Heart left ventricle (tissue), 16 donors: ENCODE measurements around the gene TMEM147. TPM values are rescaled to one million over a fixed set of nuclear protein-coding genes. Genes with fewer than 3 reads are reported as not detected.

ENCODE experiments used
- ATAC-seq, 4 donors: fragments of 200-7000 bp; cut with Tn5 transposase; one replicate each; pipeline ENCODE4 v1.9.1; 2020 to 2022; ENCODE audit warnings: moderate library complexity in 4 of 4, mild to moderate bottlenecking in 3 of 4, moderate number of reproducible peaks in 1 of 4
- DNase-seq, 5 donors: peaks; one replicate each; pipeline ENCODE4 v3.0.0-alpha.2; 2020
- H3K27ac ChIP-seq, 12 donors: fragments of 200-600 bp; sonication (generic) in 4 of 12; one replicate each; pipeline versions ENCODE4 v1.5.0 to v1.8.0; 2016 to 2022; ENCODE audit warnings: mild to moderate bottlenecking in 2 of 12
- H3K27me3 ChIP-seq, 9 donors: fragments of 200-600 bp; sonication (generic) in 2 of 9; one replicate each; pipeline versions ENCODE4 v1.5.1 to v1.8.0; 2016 to 2022; ENCODE audit warnings: mild to moderate bottlenecking in 3 of 9
- H3K36me3 ChIP-seq, 9 donors: fragments of 200-600 bp; sonication (generic) in 2 of 9; one replicate each; pipeline versions ENCODE4 v1.5.0 to v1.8.0; 2018 to 2022; ENCODE audit warnings: mild to moderate bottlenecking in 2 of 9
- H3K4me1 ChIP-seq, 12 donors: fragments of 200-600 bp; sonication (generic) in 4 of 12; one replicate each; pipeline versions ENCODE4 v1.5.0 to v1.8.0; 2016 to 2022; ENCODE audit warnings: mild to moderate bottlenecking in 3 of 12
- H3K4me3 ChIP-seq, 12 donors: fragments of 200-600 bp; sonication (generic) in 4 of 12; one replicate each; pipeline versions ENCODE4 v1.5.0 to v1.8.0; 2017 to 2022; ENCODE audit warnings: mild to moderate bottlenecking in 9 of 12, moderate library complexity in 4 of 12
- H3K9me3 ChIP-seq, 12 donors: fragments of 200-600 bp; sonication (generic) in 4 of 12; one replicate each; pipeline versions ENCODE4 v1.5.0 to v1.8.0; 2016 to 2022; ENCODE audit warnings: mild to moderate bottlenecking in 1 of 12
- CTCF ChIP-seq, 12 donors: fragments of 200-600 bp; sonication (generic) in 4 of 12; IDR thresholded peaks; one replicate each; pipeline versions ENCODE4 v1.5.0 to v1.8.0; 2018 to 2022; ENCODE audit warnings: antibody characterized with exemption in 12 of 12, mild to moderate bottlenecking in 5 of 12
- POLR2A ChIP-seq, 2 donors: fragments of 450-650 bp; IDR thresholded peaks; one replicate each; pipeline ENCODE4 v1.6.1; 2017; ENCODE audit warnings: antibody characterized with exemption in 2 of 2, mild to moderate bottlenecking in 2 of 2, moderate library complexity in 2 of 2
- WGBS, 4 donors: extraction: QIAGEN DNeasy Blood & Tissue Kit in 2 of 4; methylation state at CpG; one replicate each; pipeline versions ENCODE4 v1.1.5 to v1.1.7; 2013 to 2018; 5-methylcytosine and 5-hydroxymethylcytosine counted together
- intact Hi-C, 10 donors: fragments of 100-400 bp; cut with DNase I; formaldehyde crosslinking; loops; one replicate each; pipeline versions ENCODE4 v1.11.1 to v1.14.2; 2022
- polyA plus RNA-seq, 2 donors: library from polyadenylated mRNA; stranded (reverse); fragments of 200-250 nt; gene quantifications; one replicate each; pipeline ENCODE4 v1.2.3, GENCODE V29; 2013
- total RNA-seq, 9 donors: library from RNA; depleted of rRNA in 2 of 9; stranded (reverse); fragments of >200 nt in 2 of 9; fragmentation: NEBNext Ultra II Directional in 3 of 9; extraction: Animal tissue kit (Norgen Biotek cat#: 25700) in 3 of 9; gene quantifications; one replicate each; pipeline versions ENCODE4 v1.1.0 to v1.2.4, GENCODE V29; 2016 to 2023
- donor health status: ischemic (EF 13 %, LVEDD 7.1; RV severe dilation, severe dysfunction).
- donor health status: healthy with polysubstance abuse.
- donor health status: DM: no; HTN: yes; CAD: no.
- donor health status: DM: no; HTN: no; CAD: no.
- donor health status: ischemic (EF 25% LVEDD 6.9; RV normal size, moderate dysfunction).
- donor health status: ischemic (EF 25% LVEDD 5.7; RV mildly dilated, moderate dysfunction).
- donor health status: healthy.
- donor health status: DM: yes; HTN: yes; CAD: no.
- donor health status: ischemic (EF 35%, LVEDD 5.7; RV mildly dilated, moderate dysfunction).
- donor health status: nonischemic (EF 11% LVEDD 7.7; RV severe dilation, severe dysfunction).
- donor health status: DM: yes; HTN: yes; CAD: no.
- donor health status: PGD.
- donor health status: ischemic (EF 29% LVEDD 5.4; RV normal size, mild dysfunction).
- donor health status: nonischemic (EF 23%, LVEDD 6.1; RV moderate dilation, normal function).

Gene TMEM147
- total and polyA plus RNA-seq, 11 donors, result 68.9 to 191 (median 96.0) TPM

DNA sequence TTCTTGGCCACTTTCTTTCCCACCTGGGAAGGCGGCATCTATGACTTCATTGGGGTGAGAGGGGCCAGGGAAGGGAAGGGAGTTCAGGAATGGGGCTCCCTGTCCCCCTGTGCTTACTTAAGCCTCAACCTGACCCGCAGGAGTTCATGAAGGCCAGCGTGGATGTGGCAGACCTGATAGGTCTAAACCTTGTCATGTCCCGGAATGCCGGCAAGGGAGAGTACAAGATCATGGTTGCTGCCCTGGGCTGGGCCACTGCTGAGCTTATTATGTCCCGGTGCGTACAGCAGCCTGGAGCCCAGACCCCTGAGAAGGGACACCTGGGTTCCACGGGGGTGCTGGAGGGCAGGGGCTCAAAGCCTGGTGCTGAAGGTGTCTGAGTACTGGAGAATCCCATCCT lies 1.1 kb downstream of the TMEM147 start:
- TF ChIP-seq POLR2A (IDR thresholded peaks at IDR 0.05) (no peak), CTCF (IDR thresholded peaks at IDR 0.05) (no peak)
- Histone ChIP-seq H3K36me3 (peaks cover 0 to 12% (median 0%) of the 10 kb centered on the region in 9 donors), H3K9me3 (no peaks in the 10 kb centered on the region), H3K4me3 (peak overlapping the region in 10 of 12 donors; percentile 63 to 98 (median 88)), H3K27ac (peak overlapping the region in 1 of 12 donors; percentile 87), H3K27me3 (no peaks in the 10 kb centered on the region), H3K4me1 (peaks cover 4 to 30% (median 17%) of the 10 kb centered on the region in 12 donors)
- ATAC-seq (no peak), DNase-seq (no peak)
- intact Hi-C loops, result loop anchor here in 7 of 10 donors (5.0 to 10.0 kb wide), 4 partner anchors 66 to 171 kb away; partner anchors contain the start of genes KMT2B (in 4 of the 7) and HAUS5 (in 3 of the 7)
- WGBS, 4 donors, result 86 to 88% (median 88%) methylated on average over 8 of the region's 8 CpGs

DNA sequence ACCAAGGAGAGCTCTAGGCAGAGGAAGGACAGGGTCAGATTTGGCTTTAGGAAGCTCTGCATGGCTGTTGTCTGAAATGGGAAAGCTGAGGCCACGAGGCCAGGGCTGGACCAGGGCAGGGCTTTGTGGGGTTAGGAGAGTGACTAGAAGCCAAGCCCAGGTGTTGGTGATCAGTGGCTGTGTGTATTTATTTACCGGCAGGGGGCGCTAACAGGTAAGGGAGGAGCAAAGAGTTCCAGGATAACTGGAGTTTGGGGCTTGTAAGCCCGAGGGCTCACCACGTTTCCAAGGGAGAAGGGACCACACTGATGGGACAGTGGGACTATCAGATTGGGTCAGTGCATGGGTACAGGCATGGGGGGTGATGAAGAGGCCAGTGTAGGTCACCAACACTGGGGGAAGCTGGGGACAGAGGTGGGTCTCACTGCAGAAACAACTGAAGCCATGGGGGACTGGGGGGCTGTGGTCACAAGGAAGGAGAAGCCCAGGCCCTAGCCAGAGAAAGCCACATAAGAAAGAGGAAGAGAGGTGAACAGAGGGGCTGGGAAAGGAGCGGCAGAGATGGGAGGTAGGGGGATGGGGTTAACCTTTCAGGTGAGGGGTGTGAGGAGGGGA lies 3.9 kb downstream of the TMEM147 start:
- TF ChIP-seq POLR2A (IDR thresholded peaks at IDR 0.05) (no peak), CTCF (IDR thresholded peaks at IDR 0.05) (peak; percentile 56 to 85 (median 72))
- ATAC-seq, result no peak
- Histone ChIP-seq H3K27me3 (no peaks in the 10 kb centered on the region), H3K9me3 (no peaks in the 10 kb centered on the region), H3K4me3 (no peak overlapping the region), H3K27ac (no peak overlapping the region), H3K4me1 (peaks cover 4 to 26% (median 16%) of the 10 kb centered on the region in 12 donors), H3K36me3 (peaks cover 0 to 12% (median 0%) of the 10 kb centered on the region in 9 donors)
- WGBS, 4 donors, result 20 to 24% (median 23%) methylated on average over 6 of the region's 6 CpGs
- peak in 3 of 5 donors; percentile 48 to 52 (median 50) for DNase-seq
- intact Hi-C loops, result loop anchor here in 9 of 10 donors (2.0 to 10.0 kb wide), 5 partner anchors 63 to 168 kb away; partner anchors contain the start of genes KMT2B (in 4 of the 9) and HAUS5 (in 3 of the 9)

DNA sequence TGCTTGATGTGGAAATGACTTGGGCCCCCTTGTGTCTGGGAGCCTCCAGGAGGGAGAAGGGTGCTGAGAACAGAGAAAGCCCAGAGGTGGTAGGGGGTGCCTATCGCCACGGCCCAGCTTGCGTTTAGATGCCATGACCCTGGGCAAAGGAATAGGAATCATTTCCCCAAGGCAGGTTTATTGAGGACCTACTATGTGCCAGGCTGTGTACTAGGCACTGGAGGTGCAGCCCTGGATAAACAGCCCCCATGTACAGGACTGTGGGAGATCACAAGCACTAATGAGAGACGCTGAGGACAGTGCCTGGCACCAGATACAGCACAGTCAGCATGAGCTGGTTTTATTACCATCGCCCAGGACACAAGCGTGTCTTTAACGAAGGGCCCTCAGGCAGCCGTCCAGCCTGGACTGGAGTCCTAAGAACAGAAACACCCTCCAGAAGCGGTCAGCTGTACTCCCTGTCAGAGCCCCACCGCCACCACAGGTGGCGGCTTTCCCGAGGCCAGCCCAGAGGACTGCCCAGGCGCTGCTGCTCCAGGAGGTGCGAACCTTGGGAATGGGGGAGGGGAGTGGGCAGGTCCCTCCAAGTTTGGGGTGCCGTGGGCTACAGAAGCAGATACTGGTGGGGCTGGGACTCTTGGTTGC lies 4.6 kb downstream of the TMEM147 start:
- TF ChIP-seq CTCF (IDR thresholded peaks at IDR 0.05), result no peak
- TF ChIP-seq POLR2A (IDR thresholded peaks at IDR 0.05), result no peak
- Histone ChIP-seq H3K9me3 (no peaks in the 10 kb centered on the region), H3K4me1 (peaks cover 0 to 19% (median 11%) of the 10 kb centered on the region in 12 donors), H3K36me3 (peaks cover 0 to 12% (median 0%) of the 10 kb centered on the region in 9 donors), H3K4me3 (no peak overlapping the region), H3K27ac (no peak overlapping the region), H3K27me3 (no peaks in the 10 kb centered on the region)
- DNase-seq, result peak in 1 of 5 donors; percentile 20
- intact Hi-C loops, result loop anchor here in 9 of 10 donors (2.0 to 10.0 kb wide), 5 partner anchors 62 to 167 kb away; partner anchors contain the start of genes KMT2B (in 4 of the 9) and HAUS5 (in 3 of the 9)
- 91 to 94% (median 93%) methylated on average over 15 of the region's 15 CpGs for WGBS, 4 donors
- no peak for ATAC-seq
